ENCODE results near the gene FNIP2.
"Not testable (repeated sequence)": the region's sequence is repeated elsewhere in the genome, so short reads cannot be mapped to it uniquely, and the experiment has no call there.

FNIP2 gene

GRCh38 chr4:158817562-158818296 lies 48.9 kb downstream of the FNIP2 start:
- no peak for DNase-seq

- DNase-seq: no peak
Observed at GRCh38 chr4:158818560-158819140, 49.8 kb downstream of the FNIP2 start.

DNA sequence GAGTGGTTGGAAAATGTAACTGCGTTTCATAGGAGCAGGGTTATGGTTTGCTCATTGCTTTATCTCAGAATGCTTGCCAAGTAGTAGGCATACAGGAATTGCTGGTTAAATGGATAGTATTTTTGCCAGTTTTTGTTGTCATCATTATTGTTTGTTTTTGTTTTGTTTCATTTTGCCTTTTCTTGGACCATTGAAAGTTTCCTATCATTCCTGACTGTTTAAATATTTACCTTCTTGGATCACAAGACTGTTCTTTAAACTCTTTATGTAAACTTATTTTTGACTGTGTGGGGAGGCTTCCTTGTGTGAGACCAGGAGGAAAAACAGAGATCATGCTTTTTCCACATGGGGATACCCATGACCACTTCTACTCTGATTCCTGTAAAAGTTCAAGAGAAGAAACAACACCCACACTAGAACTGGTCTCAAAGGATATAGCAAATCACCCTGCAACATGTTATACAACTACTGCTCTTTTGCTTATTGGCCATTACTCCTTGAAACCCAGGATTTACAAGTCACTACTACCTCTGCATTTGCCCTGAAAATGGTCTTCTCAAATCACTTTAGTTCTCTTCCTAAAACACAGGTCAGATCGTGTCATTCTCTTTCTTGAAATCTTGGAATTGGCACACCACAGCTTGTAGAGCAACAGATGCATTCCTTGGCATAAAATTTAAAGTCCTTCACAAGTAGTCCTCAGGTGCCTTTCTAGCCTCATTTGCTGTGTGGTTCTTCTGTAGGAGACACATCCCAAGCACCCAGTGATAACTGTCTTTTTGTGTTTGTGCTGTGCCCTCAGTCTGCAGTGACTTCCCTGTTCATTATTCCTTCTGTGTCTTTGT lies 51.3 kb downstream of the FNIP2 start:
- no peak for DNase-seq

DNA sequence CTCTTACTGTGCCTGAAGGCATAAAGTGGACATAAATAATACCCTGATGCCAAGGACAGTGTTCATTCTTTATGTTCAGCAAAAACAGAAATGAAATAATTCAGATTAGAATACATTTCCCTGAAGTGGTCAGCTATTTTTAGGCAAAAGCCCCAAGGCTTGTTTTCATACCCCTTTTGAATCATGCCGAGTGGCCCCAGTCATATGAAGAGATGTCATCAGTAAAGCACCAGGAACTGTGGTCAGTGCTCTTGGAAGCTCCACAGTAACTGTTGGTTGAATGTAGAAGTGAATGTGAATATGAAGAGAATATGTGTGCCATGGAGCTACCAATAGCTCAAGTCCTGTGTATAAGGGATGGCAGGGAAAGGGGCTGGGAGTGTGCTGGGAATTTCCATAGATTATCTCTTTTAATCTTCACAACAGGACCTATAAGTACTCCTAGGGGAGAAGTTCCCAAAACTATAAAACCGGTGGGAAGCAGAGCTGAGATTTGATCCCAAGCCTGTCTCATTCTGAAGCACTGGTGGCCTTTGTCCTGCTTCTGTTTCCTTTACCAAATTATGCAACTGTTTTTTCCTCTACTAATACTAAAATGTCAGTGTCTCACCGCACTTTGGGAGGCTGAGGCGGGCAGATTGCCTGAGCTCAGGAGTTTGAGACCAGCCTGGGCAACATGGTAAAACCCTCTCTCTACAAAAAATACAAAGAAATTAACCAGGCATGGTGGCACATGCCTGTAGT lies 52.6 kb downstream of the FNIP2 start:
- no peak for DNase-seq

- DNase-seq: no peak
Observed at GRCh38 chr4:158822348-158822747, 53.5 kb downstream of the FNIP2 start.

DNA sequence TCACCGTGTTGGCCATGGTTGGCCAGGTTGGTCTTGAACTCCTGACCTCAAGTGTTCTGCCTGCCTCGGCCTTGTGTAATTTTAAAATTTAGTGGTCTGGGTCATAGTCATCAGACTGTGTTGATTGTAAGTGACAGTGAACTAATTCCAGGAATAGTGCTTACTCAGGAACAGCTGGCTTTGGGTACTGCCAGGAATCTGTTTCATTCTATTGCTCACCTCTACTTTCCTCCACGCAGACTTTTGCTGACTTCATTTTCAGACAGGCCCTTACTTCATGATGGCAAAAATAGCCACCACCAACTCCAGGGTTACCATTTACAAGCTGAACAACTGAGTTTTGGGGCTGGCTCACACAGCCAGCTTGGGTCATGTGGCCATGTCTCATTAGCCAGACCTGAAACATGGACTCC lies 54.6 kb downstream of the FNIP2 start:
- no peak for DNase-seq

GRCh38 chr4:158824425-158825274 lies 55.8 kb downstream of the FNIP2 start:
- DNase-seq: no peak

DNA sequence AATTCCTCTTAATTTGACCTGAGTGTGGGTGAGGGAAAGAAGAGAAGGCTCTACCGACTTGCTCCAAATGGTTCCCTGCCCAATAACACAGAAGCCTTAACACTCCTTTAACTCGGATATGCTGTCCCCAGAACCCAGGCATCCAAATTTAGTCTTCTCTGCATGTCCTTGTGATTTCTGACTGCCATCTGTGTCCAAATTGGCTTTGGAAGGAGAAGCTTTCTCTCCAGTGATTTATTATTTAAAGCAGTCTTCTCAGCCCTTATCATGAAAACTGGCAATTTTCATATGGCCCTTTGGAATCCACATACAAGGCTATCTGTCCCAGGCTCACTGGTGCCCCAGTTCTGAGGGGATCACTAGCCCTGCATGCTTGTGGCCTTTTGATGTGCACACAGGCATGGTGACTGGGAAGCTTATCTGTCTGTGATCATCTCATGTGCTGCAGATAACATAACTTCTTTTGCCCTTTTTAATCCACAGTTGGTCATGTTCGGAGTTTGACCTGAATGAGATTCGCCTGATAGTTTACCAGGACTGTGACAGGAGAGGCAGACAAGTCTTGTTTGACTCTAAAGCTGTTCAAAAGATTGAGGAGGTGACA lies 56.7 kb downstream of the FNIP2 start:
- no peak for DNase-seq

DNA sequence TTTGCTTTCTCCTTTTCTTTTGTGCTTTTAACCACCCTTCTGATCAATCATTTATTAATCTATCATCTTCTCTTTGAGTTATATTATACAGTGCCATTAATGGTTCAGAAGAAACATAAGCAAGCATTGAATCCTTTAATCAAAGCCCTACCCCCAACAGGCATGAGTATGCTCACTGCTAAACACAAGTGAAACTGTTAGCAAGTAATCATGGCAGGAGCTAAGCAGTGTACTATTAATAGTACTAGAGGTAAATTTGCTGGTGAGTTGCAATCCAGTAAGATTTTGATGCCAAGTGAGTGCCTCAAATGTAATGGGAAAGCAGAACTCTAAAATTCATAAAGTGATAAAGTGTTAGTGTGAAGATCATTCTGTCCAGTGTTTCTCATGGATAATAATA lies 57.2 kb downstream of the FNIP2 start:
- DNase-seq: no peak

DNA sequence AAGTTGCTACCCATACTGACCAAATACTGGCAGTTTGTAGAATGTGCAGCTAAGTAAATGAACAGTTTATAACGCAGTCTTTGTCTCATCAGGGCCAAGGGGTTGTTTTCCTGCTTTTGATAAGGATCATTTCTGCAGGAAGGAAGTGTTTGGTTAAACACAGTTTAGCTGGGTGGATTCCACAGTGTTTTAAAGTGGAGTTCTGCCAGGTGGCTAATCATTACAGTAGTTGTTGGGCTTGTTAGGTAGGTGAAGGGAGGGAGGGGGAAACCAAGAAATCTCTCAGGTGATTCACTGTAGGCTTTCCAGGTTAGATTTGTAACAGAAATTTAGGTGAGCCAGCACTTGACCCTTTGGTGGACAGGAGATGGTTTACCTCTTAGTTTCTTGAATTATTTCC lies 58.1 kb downstream of the FNIP2 start:
- DNase-seq: peak; percentile 28

DNA sequence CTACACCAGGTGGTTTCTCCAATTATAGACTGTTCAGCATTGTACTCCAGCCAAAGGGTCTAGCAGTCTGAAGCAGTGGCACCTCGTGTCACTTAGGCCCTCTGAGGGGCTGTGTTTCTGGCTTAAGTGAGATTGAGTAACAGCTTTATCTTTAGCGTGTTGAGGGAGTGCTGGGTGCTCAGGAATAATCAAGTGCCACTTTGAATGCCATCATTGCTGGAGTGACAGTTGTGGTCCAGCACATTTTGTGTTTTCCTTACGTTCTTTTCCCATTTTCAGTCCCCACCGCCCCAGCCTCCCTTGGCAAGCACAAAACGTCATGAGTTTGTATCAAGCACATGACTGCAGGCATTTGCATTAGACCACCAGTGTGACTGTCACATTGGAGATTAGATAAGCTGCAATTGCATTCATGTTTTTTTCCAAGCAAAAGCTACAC lies 58.7 kb downstream of the FNIP2 start:
- DNase-seq: no peak

GRCh38 chr4:158828151-158828550 lies 59.3 kb downstream of the FNIP2 start:
- not testable (repeated sequence) for DNase-seq

DNA sequence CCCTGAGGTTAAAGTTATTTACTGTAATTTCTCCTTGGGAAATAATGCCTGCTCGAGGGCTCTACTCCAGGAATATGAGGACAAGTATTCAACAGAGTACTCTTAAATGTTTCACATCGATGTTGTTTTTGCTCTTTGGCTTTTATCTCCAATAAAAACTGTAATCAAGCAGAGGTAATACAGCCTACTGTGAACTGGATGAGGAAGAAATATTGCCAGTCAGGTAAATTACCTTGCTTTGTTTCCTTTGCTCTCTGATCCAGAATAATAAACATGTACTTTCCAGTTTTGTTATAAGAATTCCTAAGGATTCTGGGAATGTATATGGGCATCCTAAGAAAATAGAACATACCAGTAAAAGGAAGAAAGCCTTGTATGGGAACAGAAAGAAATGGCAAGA lies 60.4 kb downstream of the FNIP2 start:
- DNase-seq: no peak

DNA sequence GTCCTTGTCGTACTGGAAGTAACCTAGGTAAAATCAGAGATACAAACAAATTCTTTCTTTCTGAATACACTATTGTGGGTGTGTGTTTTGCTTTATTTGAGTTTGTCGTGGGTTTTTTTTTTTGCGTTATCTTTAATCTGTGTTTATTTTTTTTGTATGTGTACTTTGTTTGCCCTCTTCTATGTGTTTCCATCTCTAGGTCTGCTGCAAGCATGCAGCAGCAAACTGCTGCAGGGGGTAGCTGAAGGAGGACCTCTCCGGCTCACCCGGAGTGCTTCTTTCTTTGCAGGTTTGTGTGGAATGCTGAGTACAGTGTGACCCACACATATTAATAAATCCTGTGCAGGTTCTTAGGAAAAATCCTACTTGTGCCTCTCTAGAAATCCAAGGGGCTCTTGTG lies 64.8 kb downstream of the FNIP2 start:
- no peak for DNase-seq

GRCh38 chr4:158835226-158836001 lies 66.6 kb downstream of the FNIP2 start:
- DNase-seq: no peak

GRCh38 chr4:158836002-158836369 lies 67.2 kb downstream of the FNIP2 start:
- no peak for DNase-seq

GRCh38 chr4:158836828-158837449 lies 68.1 kb downstream of the FNIP2 start:
- DNase-seq: no peak

DNA sequence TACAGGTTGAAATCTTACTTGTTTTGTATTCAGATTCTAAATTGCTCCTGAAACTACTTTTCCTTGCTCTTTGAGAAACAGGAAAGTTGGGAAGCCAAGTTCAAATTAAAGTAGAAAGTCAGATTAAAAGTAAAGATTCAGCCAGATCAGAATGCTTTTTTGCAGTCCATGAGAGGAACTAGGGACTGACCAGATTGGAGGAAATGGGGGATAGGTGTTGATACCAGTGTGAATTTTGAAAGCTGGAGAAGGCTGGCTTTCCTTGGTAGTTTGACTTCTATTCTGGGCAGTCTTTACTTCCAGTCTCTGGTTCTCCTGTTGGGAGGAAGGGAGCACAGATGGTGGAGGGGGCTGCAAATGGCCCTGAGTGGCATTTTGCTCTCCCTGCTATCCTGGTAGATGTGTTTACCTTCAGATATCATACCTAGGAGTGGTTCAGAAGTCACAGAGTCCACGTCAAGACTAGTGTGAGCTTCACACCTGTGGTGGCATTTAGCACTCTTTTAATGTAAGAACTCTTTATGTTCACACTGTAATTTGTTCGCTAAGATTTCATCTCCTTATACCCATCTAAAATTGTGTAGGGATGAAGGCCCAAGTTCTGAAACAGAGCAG lies 68.8 kb downstream of the FNIP2 start:
- DNase-seq: no peak

- no peak for DNase-seq
Observed at GRCh38 chr4:158840131-158840530, 71.3 kb downstream of the FNIP2 start.

- DNase-seq: no peak
Observed at GRCh38 chr4:158841540-158841939, 72.7 kb downstream of the FNIP2 start.
